Fibroblast of gingiva (primary cell): Measurements from ENCODE around the gene SPSB4.

Source experiments
- DNase-seq: peaks from one replicate; pipeline ENCODE4 v3.0.0-alpha.2; 2011; ENCODE audit warnings: low read depth

The SPSB4 gene

DNA sequence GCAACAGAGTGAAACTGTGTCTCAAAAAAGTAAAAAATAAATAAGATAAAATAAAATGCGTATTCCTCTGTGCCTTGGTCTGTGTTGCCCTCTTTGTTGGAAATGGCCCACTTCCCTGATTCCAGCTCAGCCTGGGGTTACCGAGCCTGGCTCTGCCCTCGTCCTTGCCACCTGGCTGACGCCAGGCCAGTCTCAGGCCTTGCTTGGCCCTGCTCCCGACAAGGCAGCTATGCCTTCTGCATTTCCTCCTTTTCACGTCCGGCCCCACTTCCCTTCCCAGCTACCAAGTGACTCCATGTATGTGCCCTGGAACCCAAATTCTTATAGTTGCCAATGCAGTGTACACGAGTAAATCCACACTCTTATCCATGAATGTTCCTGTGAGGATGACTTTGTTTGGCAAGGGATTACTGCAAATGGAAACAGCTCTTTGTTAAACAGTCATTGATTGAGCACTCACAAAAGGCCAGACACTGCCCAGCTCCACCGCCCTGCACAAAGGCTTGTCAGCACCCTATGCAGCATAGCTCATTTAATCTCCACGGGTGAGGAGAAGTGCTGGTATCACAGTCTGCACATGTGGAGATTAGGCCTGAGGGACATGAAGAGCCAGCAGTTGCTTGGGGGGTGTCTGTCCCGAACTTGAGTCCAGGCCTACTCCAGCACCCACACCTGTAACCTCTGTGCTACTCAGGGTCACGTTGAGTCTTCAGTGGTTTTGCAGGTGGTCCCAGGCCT lies 25.1 kb downstream of the SPSB4 start:
- DNase-seq = no peak

DNA sequence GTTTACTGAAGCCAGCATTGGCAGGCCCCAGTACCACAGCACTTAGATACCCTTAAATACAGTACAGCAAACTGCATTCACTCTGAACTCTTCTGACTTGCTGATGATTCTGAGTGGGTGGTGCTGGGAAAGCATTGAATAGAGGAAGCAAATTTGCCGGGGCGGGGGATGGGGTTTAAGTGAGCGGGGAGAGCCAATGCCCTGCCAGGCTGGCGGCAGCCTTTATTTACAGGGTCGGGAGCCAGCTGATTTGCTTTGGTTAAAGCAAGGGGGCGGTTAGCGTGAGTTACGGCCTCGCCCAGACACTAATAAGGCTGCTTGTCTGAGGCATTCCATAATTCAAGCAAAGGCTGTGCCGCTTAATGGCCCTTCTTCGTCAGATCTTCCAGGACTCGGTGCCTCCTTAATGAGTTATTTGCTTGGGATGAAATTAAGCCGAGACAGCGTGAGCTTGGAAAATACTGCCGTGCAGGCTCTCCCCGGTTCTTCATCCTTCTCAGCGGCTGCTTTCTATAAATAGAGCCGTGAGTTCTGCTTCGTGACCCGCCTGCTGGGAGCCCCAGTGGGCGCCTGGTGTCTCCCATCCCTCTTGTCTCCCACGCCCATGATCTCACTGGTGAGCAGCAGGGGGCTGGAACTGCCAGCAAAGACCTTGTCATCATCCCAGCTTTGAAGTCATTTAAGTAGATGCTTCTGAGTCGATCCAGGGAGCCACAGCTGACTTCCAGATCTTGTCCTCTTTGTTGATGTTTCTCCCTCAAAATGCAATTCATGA lies 25.8 kb downstream of the SPSB4 start:
- DNase-seq = no peak

DNA sequence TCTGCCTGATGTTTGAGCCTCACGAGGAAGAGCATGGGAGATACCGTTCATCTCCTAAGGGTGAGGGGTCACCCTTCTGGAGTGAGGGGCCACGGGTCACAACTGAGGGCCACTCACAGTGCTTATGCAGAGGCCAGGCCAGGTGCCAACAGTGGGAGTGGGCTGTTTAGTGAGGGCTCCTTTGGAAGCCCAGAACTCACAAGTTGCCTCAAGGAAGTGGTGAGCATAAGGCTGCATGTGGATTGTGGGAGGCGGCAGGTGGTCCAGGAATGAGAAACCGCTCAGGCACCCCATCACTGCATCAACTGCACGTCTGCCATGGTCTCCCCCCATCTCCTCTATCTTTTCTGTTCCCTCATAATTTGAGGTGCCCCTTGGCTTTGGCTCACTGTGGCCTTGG lies 26.5 kb downstream of the SPSB4 start:
- no peak for DNase-seq

DNA sequence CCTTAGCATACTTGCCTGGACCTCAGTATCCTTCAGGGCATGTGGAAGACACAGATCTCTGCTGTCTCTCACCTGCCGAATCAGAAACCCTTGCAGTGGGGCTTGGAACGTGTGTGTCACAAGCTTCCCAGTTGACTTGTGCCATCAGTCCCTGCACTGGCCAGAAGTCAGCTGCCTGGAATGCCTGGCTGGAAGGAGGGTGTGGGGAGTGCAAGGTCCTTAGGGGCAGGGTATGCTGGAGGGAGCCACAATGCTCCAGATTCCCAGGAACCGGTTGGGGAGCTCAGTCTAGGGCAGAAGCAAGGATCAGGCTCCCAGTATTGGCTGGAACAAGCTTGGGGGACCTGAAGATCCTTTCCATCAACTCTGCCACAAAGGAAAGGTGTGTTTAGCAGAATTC lies 27.1 kb downstream of the SPSB4 start:
- DNase-seq = no peak

DNA sequence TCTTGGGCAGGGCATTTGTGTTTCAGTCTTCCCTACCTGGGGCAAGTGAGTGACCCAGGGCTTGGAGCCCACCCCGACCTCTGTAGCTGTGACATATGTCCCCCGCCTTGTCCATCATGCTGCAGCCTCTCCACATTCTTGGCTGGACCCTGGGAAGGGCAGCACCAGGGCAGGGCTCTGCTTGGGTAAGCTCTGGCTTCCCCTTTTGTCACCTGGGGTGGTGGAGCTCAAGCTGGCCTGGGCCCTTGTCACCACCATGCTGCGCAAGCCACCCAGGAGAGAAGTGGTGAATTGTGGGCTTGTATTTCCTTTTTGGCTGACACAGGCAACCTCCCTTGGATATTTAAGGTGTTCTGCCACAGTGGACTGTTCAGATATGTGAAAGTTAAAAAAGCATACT lies 29.3 kb downstream of the SPSB4 start:
- DNase-seq = no peak

DNA sequence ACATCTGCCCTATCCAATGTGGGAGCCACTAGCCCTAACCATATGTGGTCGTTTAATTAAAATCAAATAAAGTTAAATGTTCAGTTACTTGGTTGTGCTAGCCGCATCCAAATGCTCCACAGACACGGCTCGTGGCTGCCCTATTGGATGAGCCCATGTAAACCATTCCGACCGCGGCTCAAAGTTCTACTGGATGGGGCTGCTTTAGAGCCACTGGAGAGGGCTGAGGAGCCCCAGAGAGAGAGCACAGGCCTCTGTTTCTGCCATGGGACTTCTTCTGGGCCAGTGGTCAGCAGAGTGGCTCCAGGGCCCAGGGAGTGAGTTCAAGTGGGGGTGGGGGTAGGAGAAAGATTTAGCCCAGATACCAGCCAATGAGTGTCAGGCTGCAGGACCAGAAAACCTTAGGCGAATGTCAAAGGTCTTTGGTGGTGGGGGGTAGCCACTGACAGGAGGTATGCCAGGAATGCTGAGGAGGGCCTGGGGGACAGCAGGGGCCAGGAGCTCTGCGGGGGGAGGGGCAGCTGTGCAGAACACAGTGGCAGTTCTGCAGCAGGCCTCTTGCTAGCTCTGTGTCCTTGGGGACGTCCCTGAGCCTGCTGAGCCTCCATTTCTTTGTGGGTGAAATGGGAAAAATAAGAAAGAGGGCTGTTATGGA lies 30.1 kb downstream of the SPSB4 start:
- no peak for DNase-seq

DNA sequence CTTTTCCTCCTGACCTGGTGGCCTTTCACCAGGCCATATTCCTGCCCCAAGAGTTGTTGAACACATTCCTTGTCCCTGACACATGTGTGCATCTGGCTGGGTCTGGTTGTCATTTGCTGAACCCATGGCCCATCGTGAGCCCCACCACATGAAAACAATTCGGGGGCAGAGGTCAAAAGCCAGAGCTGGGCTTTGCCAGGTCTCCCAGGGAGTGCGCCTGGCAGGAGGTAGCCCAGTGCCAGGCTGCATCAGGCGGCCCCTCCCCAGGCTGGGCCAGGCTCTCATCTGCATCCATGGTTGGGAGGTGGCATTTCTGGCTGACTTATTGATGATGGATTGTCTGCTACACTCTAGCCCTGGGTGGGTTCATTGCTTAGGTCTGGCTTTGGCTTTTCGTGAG lies 30.9 kb downstream of the SPSB4 start:
- no peak for DNase-seq

DNA sequence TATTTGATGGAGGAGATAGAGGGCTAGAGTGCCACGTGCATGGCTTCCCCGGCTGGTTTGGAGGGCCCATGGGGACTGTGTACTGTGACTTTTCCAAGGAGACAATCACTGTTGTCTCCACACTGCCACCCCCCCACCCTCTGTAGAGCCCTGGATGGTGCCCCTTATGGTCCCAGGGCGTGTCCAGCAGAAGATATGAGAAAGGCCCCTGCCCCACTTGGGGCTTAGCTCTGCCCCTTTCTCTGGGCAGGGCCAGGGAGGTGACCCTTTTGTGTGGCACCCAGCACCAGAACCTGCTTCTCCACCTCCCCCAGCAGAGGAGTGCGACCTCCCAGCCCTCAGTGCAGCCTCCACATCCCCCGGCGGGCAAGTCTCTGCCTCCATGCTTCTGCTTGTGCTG lies 32.1 kb downstream of the SPSB4 start:
- no peak for DNase-seq

DNA sequence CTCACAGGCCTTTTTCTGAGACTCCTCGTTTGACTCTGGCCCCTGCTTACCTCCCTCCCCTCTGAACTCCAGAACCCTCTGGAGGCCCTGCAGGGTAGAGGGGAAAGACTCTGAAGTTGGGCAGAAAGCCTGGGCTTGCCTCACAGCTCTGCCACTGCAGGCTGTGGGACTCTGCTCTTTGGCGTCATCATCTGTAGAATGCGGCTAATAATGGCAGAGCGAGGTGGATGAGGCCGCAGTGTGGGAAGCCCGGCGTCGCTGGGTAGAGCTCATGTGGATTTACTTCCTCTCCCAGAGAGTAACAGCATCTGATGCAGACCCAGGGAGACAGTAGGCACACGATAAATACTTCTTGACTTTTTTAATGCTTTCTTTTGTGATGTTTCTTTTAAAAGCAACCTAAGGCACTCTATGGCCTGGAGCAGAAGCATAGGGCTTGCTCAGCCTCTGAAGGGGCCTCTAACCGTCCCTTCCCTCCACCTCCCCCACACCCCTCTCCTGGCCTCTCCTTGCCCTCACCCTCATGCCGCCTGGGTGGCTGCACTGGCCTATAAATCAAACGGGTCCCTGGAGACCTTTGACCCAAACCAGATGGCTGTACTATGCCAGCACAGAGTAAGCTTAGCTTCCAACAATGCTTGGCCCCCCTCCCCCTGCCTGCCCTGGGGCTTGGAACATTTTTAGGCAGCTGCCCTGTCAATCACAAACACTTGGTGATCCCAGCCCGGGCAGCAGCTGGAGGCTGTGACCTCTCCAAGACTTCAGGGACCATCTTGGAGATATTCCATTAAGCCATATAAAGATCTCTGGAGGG lies 32.9 kb downstream of the SPSB4 start:
- no peak for DNase-seq

DNA sequence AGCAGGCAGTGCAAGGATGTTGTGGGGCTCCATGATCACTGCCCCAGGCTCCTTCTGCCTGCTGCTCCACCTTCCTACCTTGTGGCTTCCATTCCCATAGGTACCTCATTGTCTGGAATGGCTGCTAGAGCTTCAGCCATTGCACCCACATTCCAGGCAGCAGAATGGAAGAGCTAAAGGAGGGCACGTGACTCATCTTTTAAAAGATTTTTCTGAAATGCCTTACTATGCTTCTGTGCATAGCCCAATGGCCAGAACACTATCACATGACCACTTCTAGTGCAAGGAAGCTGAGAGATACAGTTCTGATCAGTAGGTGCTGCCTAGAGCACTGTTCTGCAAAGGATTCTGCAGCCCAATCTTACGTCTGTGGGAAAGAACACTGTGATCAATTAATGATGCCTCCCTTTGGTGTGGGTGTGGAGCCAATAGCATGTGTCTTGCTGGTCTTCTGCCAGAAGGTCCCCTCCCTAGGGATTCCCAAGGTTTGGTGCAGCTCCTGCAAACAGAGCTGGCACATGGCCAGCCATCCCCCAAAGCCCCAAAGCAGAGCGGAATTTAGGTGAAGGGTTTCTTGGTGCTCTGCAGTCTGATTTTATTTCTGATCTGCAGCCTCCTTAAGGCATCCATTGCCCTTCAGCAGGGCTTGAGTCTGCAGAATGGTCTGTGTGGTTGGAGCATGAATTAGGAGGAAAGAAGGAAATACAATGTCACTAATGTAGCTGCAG lies 34.4 kb downstream of the SPSB4 start:
- no peak for DNase-seq

DNA sequence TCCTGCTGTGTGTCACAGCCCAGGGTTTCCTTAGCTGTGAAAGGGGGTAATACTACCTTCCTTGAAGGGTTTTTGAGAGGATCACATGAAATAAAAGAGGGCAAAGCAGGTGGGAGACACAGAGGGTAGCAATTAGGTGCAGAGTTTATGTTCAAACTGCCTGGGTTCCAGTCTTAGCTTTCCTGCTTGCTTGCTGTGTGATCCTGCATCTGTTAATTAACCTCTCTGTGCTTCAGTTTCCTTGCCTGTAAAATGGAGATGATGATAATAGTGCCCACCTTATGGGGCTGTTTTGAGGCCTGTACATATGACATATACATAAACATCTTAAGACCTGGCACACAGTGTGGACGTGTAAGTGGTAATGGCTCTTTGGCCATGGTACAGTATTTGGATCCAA lies 35.0 kb downstream of the SPSB4 start:
- no peak for DNase-seq

DNA sequence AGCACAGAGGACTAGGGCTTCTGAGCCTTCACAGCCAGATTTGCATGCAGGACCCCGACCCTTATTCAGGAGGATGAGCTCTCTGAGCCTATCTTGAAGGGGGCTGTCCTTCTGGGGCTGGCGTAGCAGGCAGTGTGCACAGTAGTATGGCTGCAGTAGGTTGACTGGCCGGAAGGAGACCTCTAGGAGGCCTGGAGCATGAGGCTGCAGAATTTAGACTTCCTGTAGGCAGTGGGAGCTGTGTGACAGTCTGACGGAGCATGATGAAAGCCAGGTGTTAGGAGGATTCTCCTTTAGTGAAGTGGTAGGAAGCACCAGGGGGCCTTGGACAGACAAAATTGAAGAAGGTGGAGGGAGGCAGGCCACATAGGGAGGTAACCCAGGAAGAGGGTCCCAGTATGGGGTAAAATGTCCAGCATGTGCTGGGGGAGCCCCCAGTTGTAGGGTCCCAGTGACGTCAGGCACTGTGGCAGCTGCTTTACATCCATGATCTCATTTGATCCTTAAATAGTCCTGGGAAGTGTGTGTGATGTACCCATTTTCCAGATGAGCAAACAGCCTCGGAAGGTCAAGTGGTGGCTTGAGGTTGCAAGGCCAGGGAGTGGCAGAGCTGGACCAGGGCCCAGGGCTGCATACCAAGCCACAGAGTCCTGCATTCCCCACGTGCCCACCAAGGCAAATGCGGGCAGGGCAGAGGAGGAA lies 36.1 kb downstream of the SPSB4 start:
- no peak for DNase-seq

DNA sequence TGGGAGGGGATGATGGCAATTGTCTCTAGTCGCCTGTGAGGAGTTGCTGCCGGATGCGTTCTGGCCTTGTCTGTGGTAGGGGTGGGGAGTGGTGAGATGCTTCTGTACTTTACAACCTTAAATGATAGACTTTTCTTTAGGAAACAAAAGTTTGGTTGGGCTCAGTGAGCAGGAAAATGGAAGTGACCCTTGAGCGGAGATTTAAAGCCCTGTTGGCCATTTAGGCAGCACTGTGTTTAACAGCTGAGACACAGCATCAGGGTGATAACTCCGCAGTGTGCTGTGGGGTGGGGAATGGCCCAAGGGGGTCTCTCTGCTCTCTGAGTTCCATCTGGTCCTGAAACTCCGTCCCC lies 36.6 kb downstream of the SPSB4 start:
- no peak for DNase-seq

DNA sequence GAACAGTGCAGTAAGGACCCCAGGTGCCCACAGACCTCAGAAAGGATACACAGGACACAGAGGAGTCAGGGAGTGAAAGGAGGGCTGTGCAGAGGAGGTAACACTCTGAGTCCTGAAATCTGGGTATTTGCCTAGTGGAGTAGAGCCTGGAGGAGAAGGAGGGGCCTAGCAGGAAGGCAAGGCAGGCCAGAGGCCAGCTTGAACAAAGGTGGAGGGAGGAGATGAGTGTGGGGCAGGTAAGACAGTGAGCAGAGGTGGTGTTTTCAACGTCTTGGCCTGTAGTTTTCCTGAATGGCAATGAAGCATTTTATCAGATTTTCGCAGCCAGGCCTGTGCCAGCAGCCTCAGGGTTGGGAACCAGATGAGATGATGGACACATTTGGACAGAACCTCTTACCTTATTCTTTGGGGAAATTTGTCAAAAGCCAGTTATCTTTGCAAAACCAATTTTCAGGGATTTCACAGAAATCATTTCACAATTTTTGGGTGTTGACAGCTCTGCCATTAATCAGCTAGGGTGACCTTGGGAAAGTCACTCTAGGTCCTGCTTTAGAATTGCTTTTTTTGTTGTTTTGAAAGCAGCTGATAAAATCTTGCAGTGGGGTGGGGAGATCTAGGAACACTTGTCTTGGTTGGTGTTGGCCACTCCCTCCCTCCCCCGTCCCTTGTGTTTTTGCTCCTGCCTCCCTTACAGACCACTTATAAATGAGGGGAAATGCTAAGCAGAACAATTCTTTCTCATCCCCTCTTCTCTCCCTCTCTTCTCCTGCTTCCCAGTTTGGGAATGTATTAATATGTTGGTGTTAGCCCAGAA lies 38.4 kb downstream of the SPSB4 start:
- no peak for DNase-seq

DNA sequence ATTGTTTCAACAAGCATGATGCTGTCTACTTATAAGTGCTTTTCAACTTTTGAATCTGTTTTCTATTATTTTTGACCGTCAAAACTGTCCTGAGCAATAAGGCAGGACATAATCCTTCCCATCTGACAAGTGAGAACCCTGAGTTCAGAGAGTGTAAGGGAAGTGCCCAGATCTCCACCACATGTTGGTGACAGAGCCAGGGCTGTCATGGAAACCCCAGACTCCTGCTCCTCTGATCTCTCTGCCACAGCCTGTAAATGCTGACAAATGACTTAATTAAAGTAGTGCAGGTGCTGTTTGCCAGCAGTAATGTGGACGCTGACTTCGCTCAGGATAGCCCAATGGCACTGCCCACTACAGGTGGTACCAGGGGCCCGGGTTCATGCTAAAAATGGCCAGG lies 40.3 kb downstream of the SPSB4 start:
- no peak for DNase-seq

DNA sequence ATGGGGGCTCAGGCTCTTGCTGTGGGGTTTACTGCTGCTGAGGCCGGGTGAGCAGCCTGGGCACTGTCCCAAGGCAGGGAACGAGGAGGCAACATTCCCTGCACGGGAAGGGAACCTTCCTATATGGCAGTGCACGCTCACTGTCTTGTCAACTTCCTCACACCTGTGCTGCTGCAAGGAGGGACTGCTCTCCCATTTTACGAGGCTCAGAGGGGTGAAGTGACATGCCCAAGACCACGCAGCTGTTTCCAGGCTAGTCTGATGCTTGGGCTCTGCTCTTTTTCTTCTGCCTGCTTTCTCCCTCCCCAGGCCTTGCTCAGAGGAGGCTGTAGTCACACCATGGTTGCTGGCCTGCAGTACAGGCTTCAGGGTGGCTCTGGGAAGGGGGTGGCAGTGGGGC lies 41.5 kb downstream of the SPSB4 start:
- no peak for DNase-seq

DNA sequence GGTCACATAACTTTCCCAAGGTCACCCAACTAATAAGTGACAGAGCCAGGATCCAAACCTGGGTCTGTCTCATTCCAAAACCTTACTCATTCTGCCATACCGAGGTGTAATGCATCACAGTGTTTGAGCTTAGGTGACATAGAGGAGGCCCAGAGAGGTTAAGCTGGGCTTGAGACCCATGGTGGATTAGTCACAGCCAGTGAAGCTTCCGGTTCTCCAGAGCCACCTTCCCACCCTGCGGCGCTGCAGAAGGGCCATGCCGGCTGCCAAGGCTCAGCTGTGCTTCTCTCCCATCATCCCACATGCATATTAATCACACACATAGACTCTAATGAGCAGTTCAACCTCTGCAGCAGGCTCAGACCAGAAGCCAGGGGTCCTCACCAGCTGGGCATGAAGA lies 42.2 kb downstream of the SPSB4 start:
- DNase-seq = no peak

DNA sequence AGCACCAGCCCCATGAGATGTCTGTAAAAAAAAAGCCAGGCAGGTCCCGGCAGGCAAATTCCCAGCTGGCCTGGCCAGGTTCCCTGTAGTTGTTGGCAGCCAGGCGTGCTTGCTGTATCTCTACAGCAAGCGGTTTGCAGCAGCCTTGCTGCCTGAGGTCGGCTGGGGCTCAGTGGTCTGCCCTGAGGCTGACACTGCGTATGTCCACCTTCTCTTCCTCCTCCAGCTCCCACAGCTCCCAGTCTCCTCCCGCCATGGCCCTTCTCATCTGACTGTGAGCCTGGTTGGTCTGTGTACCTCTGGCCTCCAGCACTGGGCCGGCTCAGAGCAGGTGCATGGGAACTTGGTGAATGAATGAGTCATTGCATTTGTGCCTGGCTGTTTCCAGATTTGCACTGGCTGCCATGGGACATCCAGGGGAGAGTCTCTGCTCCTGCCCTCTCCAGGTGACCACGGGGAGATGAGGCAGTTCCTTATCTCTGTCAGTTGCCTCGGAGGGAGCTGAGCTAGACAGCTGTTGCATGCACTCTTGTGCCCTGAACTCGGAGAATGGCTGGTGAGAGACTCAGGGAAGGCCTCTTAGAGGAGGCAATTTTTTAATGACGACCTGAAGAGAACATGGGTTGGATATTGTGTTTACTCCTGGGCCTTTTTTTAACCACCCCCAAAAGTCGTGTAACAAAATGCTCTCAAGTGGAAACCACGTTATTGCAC lies 43.0 kb downstream of the SPSB4 start:
- no peak for DNase-seq

DNA sequence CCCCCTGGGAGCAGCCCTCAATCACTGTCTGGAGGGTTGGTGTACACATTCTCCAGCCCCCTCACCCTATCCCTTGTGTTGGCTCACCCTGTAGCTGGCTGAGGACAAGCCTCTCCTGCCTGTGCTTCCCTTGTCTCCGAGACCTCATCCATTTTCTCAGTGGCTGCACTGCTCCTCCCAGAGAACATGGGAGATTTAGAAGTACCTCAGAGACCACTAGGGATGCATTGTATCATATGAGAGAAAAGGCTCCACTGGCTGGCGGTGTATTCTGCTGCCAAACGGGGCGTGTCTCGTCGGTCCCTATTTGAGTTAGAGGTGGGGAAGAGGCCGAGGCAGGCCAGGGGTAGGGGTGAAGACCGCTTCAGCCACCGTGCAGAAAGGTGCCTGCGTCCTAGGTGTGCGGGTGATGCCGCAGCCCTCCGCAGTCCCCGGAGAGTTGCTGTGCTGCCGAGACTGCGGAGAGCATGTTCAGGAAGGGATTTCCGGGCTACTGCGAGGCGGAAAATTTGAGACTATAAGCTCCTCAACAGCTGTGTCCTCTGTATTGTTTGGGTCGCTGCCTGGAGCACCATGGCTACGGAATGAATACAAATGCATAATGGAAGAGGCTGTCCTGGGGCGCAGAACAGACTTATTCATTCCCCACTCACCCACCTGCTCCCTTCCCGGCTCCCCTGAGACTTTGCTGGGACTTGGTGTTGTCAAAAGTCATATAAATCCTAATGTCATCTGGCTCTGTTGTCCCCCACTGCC lies 43.8 kb downstream of the SPSB4 start:
- peak; percentile 44 for DNase-seq
